Stimulated activated CD8-positive, alpha-beta memory T cell treated with anti-CD3 and anti-CD28 coated beads, Interleukin-15, amount 100 ng/mL, for 48 hours (primary cell): ENCODE results near the gene TSKS.
A peak's percentile ranks its signal among the peaks of the same experiment; 100 is the strongest.

Experiments
- DNase-seq, 2 donors: peaks; one replicate each; pipeline ENCODE4 v3.0.0-alpha.2; 2020; ENCODE audit warnings: low read depth in 2 of 2

Gene TSKS

GRCh38 chr19:49713236-49713845 lies 49.8 kb downstream of the TSKS start:
- DNase-seq = no peak

DNA sequence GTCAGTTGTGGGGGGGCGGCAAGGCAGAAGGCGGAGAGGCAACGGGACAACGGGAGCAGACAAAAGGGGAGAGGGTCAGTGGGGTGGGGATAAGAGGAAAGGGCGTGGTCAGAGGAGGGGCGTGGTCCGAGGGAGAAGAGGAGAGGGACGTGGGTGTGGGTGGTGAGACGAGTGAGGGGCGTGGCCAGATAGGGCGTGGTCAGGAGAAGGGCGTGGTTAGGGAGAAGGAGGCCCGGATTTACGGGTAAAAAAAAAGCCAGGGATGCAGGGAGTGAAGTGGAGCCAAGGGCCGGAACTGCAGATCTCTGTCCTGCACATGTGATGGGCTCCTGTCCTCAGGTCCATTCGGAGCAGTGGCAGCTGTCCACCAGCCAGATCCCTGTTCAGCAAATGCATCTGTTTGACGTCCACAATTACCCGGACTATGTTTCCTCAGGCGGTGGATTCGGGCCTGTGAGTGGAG lies 50.7 kb downstream of the TSKS start:
- no peak for DNase-seq

DNA sequence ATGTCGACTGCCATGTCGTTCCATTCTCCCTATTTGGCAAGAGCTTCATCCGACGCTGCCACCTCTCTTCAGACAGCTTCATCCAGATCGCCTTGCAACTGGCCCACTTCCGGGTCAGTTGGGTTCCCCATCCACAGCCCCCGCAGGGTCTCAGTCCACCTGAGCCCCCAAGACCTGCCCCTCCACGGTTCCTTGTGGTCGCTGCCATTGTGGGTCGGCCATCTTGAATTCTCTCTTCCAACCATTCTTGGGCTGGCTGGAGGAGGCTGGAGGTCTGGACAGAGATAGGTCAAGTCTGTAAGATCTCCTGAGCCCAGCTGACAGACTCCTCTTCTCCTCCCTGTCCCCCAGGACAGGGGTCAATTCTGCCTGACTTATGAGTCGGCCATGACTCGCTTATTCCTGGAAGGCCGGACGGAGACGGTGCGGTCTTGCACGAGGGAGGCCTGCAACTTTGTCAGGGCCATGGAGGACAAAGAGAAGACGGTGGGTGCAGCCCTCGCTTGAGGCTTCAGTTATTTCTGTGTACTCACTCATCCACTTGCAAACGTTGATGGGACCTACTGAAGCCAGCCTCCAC lies 52.6 kb downstream of the TSKS start:
- DNase-seq = no peak

DNA sequence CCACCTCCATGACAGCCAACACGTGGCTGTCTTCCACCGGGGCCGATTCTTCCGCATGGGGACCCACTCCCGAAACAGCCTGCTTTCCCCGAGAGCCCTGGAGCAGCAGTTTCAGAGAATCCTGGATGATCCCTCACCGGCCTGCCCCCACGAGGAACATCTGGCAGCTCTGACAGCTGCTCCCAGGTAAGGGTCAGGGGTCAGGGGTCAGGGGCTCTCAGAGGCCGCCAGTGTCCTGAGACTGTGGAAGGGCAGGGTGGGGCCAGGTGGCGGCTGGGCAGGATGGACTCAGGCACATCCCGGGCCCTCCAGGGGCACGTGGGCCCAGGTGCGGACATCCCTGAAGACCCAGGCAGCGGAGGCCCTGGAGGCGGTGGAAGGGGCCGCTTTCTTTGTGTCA lies 57.2 kb downstream of the TSKS start:
- no peak for DNase-seq

DNA sequence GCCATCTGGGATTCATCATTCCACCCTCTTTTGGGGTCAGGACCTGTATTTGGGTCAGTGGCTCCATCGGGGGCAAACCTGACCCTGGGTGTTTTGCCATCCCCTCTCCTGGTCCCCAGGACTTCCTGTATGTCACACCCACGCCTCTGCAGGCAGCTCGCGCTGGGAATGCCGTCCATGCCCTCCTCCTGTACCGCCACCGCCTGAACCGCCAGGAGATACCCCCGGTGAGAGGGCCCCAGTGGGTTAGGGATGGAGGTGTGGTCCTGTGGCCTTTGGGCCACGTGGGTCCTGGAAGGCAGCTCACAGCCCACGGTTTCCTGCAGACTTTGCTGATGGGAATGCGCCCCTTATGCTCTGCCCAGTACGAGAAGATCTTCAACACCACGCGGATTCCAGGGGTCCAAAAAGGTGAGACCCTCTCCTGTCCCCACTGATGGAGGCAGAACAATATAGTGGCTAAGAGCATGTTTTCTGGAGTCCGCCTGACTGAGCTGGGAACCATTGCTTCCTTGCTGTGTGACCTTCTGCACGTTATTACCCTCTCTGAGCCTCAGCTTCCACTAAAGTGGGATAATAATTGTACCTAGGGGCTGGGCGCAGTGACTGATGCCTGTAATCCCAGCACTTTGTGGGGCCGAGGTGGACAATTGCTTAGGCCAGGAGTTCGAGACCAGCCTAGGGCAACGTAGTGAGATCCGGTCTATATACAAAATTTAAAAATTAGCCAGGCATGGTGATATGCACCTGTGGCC lies 58.0 kb downstream of the TSKS start:
- DNase-seq = no peak

DNA sequence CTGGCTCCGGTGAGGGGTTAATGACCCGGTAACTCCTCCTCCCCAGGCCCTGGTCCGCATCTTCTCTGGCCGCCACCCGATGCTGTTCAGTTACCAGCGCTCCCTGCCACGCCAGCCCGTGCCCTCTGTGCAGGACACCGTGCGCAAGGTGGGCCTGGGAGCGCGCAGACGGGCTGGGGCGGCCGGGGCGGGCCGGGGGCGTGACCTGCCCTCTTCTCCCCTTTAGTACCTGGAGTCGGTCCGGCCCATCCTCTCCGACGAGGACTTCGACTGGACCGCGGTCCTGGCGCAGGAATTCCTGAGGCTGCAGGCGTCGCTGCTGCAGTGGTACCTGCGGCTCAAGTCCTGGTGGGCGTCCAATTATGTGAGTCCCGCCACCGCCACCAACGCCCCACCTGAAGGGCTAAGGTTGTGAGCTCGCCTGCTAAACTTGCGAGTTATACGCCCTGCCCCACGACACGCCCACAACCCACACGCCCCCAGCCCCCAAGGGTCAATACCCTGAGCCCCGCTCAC lies 61.8 kb downstream of the TSKS start:
- DNase-seq = no peak

- DNase-seq = no peak
These were observed 62.5 kb downstream of the TSKS start for GRCh38 chr19:49700563-49700962.

- no peak for DNase-seq
These were observed 63.7 kb downstream of the TSKS start for GRCh38 chr19:49699364-49699763.

DNA sequence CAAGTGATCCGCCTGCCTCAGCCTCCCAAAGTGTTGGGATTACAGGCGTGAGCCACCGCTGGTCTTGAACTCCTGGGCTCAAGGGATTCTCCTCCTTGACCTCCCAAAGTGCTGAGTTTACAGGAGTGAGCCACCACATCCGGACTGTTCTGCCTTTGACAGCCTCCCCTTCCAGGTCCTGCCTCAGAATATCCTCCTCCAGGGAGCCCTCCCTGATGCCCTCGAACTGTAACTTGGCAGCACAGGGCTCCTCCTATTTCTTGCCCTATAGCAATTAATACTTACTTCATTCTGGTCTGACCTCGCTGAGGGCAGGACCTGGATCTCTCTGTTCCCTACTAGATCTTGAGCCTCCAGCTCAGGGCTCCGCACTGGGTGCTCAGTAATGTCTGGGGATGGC lies 66.2 kb downstream of the TSKS start:
- DNase-seq = no peak

- no peak for DNase-seq
These were observed 67.0 kb downstream of the TSKS start for GRCh38 chr19:49696115-49696514.

DNA sequence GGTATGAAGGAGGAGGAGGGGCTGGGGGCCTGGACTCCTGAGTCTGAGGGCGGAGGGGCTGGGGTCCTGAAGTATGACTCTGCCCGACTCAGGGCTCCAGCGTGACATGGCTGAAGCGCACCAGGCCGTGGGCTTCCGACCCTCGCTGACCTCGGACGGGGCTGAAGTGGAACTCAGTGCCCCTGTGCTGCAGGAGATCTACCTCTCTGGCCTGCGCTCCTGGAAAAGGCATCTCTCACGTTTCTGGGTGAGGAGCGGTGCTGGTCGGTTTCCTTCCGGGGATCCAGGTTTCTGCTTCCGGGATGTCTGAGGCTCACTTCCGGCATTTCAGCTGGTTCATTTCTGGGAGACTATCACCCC lies 71.0 kb downstream of the TSKS start:
- DNase-seq = no peak

GRCh38 chr19:49691243-49692146 lies 71.6 kb downstream of the TSKS start:
- DNase-seq = no peak

DNA sequence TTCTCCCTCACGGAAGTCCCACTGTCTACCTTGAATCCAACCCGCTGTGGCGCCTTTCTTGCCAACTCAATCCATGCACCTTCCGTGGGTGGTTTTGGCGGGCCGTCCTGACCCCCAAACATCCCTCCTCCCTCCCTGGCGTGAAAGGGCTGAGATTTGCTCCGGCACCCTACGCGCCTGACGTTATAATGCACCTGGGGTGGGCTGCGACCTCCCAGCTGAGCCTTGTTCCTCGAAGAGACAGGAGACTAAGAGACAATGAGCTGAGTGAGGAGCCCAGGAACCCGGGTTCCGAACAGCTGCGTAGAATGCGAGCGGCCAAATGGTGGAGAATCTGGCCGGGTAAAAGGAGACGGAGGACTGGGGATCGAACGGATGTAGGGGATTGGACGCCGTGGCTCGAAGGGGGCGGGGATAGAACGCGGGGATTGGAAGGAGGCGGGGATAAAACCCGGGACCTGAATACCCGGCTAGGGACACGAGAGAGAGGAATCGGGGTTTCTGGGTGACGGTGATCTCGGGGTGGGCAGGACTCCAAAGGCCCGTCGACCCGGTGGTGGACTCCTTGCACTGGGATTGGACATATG lies 72.4 kb downstream of the TSKS start, which contains the start of gene CPT1C:
CPT1C (plus strand) TSS at position 461 of the 587 bp plus-strand sequence. CDS start 1,137 bp downstream, outside the sequence.
- DNase-seq = peak; percentile 32 to 53

DNA sequence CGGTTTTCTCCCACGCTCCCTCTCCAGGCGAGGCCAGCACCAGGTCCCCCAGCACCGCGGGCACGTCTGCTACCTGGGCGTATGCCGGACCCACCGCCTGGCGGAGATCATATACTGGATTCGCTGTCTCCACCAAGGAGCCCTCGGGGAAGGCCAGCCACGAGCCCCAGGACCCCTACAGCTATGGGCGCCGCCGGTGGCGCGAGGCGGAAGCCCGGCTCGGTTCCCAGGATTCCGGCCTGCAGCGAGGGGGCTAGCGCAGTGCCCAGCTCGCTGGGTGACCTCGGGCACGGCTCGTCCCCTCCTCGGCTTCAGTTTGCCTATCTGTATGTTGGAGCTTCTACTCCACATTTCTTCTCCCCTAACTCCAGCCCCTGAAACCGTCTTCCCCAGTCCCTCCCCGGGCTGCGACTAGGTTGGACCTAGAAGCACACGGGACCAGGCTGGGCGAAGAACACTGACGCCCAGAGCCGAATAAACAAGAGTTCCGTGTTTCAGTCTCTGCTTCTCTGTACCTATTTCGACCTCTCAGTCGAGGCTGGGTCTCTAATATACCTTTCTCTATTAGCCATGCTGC lies 72.9 kb downstream of the TSKS start:
- no peak for DNase-seq
